DOHH2 (cell line): ENCODE measurements around the gene C15orf61.

Experiments
- H3F3A ChIP-seq: fragments of 200-600 bp; sonication (generic), shearing (Covaris generic); 2 replicates; pipeline ENCODE4 v1.6.0; 2016; ENCODE audit warnings: antibody characterized with exemption, mild to moderate bottlenecking; ENCODE audit not compliant: control insufficient read depth, insufficient read depth
- H3K27ac ChIP-seq: fragments of 200-600 bp; sonication (generic); 2 replicates; pipeline ENCODE4 v1.5.1; 2014; ENCODE audit warnings: low read depth, mild to moderate bottlenecking, low read length, moderate library complexity
- H3K27me3 ChIP-seq: fragments of 200-600 bp; sonication (generic); 2 replicates; pipeline ENCODE4 v1.6.1; 2014; ENCODE audit warnings: mild to moderate bottlenecking, low read length, mixed read lengths; ENCODE audit not compliant: control insufficient read depth
- H3K36me3 ChIP-seq: fragments of 200-600 bp; sonication (generic); 2 replicates; pipeline ENCODE4 v1.6.1; 2014; ENCODE audit warnings: mild to moderate bottlenecking, low read length, moderate library complexity, mixed read lengths; ENCODE audit not compliant: control insufficient read depth
- H3K4me1 ChIP-seq: fragments of 200-600 bp; sonication (generic); 2 replicates; pipeline ENCODE4 v1.6.1; 2014; ENCODE audit warnings: mild to moderate bottlenecking, low read length, mixed read lengths; ENCODE audit not compliant: control insufficient read depth
- H3K4me2 ChIP-seq: fragments of 200-600 bp; sonication (generic); 2 replicates; pipeline ENCODE4 v1.6.0; 2014; ENCODE audit warnings: mild to moderate bottlenecking, low read length, moderate library complexity
- H3K4me3 ChIP-seq: fragments of 200-600 bp; sonication (generic); 2 replicates; pipeline ENCODE4 v1.5.1; 2014; ENCODE audit warnings: mild to moderate bottlenecking, low read length, mixed read lengths
- H3K79me2 ChIP-seq: fragments of 200-600 bp; sonication (generic); 2 replicates; pipeline ENCODE4 v1.6.1; 2014; ENCODE audit warnings: mild to moderate bottlenecking, low read length, mixed read lengths; ENCODE audit not compliant: control insufficient read depth
- H3K9me2 ChIP-seq: fragments of 200-600 bp; sonication (generic); replicated peaks from 2 replicates; pipeline ENCODE4 v1.6.1; 2014; ENCODE audit warnings: mild to moderate bottlenecking, low read length, mixed read lengths; ENCODE audit not compliant: control insufficient read depth
- H3K9me3 ChIP-seq: fragments of 200-600 bp; sonication (generic); 2 replicates; pipeline ENCODE4 v1.6.1; 2014; ENCODE audit warnings: antibody characterized with exemption, low read length, mixed read lengths; ENCODE audit not compliant: control insufficient read depth, insufficient read depth
- H4K20me1 ChIP-seq: fragments of 200-600 bp; sonication (generic); 2 replicates; pipeline ENCODE4 v1.6.0; 2014; ENCODE audit warnings: low read depth, mild to moderate bottlenecking, antibody characterized with exemption, low read length, moderate library complexity; ENCODE audit not compliant: control insufficient read depth, insufficient read depth
- EZH2phosphoT487 ChIP-seq: fragments of 200-600 bp; sonication (generic); IDR thresholded peaks from 2 replicates; pipeline ENCODE4 v1.6.1; 2017; ENCODE audit warnings: borderline replicate concordance, mild to moderate bottlenecking, antibody characterized with exemption, low read length, moderate library complexity, mixed read lengths
- TF ChIP-seq, protein P1 (sequence below): fragments of 200-600 bp; sonication (generic); IDR thresholded peaks from one replicate; pipeline ENCODE4 v1.5.1; 2014; ENCODE audit warnings: antibody characterized with exemption, mild to moderate bottlenecking, low read depth, low read length; ENCODE audit not compliant: poor library complexity, severe bottlenecking

C15orf61 gene

DNA sequence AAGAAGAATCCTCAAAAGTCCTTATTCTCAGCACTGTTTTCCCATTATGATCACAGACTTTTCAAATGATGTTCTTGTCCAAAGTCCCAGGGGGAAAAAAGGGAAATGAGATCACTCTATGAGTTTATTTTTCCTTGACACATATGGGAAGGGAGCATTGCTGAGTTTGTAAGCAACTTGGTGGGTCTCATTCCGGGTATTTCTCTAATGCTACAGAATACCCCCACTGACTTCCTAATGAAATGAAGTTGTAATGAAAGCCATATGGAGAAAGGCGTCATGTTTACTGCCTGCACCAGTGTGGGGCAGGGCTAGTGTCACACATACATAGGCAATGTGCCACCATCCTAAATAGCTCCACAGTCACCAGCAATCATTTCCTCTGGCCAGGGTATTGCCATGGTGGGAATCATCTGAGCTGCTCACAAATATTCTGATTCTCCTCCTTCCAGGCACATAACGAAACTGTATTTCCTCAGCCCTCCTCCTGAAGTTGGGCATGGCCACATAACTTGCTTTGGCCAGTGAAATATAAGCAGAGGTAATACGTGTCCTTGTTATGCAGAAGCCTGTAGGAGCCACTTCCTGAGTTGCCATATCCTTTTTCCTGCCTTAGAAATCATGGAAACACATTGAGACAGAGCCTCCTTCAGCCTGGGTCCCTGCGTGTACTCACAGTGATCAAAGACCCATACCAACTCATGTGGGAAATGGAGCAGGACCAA lies 41.0 kb upstream of the C15orf61 start:
- no peaks in the 10 kb centered on the region for H4K20me1 ChIP-seq
- no peaks in the 10 kb centered on the region for H3K9me2 ChIP-seq
- no peak for TF ChIP-seq EZH2phosphoT487
- TF ChIP-seq, protein P1, sequence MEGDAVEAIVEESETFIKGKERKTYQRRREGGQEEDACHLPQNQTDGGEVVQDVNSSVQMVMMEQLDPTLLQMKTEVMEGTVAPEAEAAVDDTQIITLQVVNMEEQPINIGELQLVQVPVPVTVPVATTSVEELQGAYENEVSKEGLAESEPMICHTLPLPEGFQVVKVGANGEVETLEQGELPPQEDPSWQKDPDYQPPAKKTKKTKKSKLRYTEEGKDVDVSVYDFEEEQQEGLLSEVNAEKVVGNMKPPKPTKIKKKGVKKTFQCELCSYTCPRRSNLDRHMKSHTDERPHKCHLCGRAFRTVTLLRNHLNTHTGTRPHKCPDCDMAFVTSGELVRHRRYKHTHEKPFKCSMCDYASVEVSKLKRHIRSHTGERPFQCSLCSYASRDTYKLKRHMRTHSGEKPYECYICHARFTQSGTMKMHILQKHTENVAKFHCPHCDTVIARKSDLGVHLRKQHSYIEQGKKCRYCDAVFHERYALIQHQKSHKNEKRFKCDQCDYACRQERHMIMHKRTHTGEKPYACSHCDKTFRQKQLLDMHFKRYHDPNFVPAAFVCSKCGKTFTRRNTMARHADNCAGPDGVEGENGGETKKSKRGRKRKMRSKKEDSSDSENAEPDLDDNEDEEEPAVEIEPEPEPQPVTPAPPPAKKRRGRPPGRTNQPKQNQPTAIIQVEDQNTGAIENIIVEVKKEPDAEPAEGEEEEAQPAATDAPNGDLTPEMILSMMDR = no peak
- H3K36me3 ChIP-seq = no peaks in the 10 kb centered on the region
- H3K4me1 ChIP-seq = no peaks in the 10 kb centered on the region
- H3K27ac ChIP-seq = no peak overlapping the region
- H3K79me2 ChIP-seq = no peaks in the 10 kb centered on the region
- no peak overlapping the region for H3K4me3 ChIP-seq
- no peaks in the 10 kb centered on the region for H3K9me3 ChIP-seq
- H3K27me3 ChIP-seq = no peaks in the 10 kb centered on the region
- H3K4me2 ChIP-seq = no peak overlapping the region
- H3F3A ChIP-seq = no peaks in the 10 kb centered on the region

DNA sequence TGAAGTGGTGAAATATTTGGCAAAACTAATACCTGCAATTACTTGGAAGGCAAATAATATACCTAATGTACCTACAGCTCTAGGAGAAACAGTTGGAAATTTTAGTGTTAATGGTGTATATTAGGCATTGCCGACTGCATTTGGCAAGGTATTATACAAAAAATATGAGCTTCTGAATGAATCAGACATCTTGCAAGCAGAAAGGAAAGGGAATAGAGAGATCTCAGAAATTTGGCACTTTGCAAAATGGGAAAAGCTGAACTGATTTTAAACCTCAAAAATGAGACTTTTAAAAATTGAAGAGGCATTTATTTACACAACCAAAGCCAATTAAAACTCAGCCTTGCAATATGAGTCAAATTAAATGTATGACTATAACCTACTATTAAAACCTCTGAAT lies 40.2 kb upstream of the C15orf61 start:
- no peaks in the 10 kb centered on the region for H3K79me2 ChIP-seq

DNA sequence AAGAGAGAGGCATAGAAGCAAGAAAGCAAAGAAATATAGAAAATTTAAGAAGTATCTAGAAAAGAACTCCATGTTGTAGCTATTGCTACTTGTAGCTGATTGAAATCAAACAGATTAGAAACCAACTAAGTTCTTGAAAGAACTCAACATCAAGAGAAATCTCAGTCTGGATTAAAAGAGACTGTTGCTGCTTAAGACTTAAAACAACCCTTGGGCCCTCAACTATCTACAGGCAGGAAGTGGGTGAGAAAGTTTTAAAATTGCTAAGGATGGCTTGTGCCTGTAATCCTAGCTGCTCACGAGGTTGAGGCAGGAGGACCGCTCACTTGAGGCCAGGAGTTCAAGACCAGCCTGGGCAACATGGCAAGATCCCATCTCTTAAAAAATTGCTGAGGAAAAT lies 39.3 kb upstream of the C15orf61 start:
- no peak overlapping the region for H3K27ac ChIP-seq
- no peak overlapping the region for H3K4me3 ChIP-seq
- H3K9me2 ChIP-seq = no peaks in the 10 kb centered on the region
- TF ChIP-seq EZH2phosphoT487 = no peak
- H4K20me1 ChIP-seq = no peaks in the 10 kb centered on the region
- H3K79me2 ChIP-seq = no peaks in the 10 kb centered on the region
- H3K36me3 ChIP-seq = no peaks in the 10 kb centered on the region
- H3F3A ChIP-seq = no peaks in the 10 kb centered on the region
- H3K27me3 ChIP-seq = no peaks in the 10 kb centered on the region
- H3K4me1 ChIP-seq = no peaks in the 10 kb centered on the region
- H3K9me3 ChIP-seq = no peaks in the 10 kb centered on the region
- no peak overlapping the region for H3K4me2 ChIP-seq

More for the DNA sequence above, 40.2 kb upstream of the C15orf61 start:
- Histone ChIP-seq H3K27ac (no peak overlapping the region), H3K9me3 (no peaks in the 10 kb centered on the region), H3K9me2 (no peaks in the 10 kb centered on the region), H3K4me3 (no peak overlapping the region), H3K27me3 (no peaks in the 10 kb centered on the region), H4K20me1 (no peaks in the 10 kb centered on the region), H3F3A (no peaks in the 10 kb centered on the region), H3K4me2 (no peak overlapping the region), H3K4me1 (no peaks in the 10 kb centered on the region), H3K36me3 (no peaks in the 10 kb centered on the region)
- TF ChIP-seq, protein P1 = no peak
- TF ChIP-seq EZH2phosphoT487 = no peak

DNA sequence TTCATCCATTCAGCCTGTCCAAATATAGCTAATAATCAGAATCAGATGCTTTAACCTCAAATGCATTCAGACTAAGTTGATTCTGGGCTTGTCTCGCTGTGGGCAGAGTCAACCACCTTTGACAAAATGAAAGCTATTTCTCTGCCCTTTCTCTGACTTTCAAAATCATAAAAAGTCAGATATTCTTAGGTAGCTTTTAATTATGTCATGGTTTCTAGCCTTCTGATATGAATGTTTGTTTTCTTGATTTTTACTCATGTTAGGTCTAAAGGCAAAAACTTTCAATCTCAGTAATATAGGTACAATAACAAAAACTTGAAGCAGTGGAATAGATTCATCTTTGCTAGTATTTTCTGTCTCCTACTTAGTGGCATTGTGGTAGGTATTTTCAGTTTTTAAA lies 25.3 kb upstream of the C15orf61 start:
- TF ChIP-seq, protein P1 = no peak
- no peak for TF ChIP-seq EZH2phosphoT487
- H3K9me3 ChIP-seq = no peaks in the 10 kb centered on the region

More for the DNA sequence above, 25.3 kb upstream of the C15orf61 start:
- Histone ChIP-seq H3K36me3 (no peaks in the 10 kb centered on the region), H3K27ac (no peak overlapping the region), H3F3A (no peaks in the 10 kb centered on the region), H4K20me1 (no peaks in the 10 kb centered on the region), H3K9me2 (no peaks in the 10 kb centered on the region), H3K4me2 (no peak overlapping the region), H3K4me3 (no peak overlapping the region), H3K4me1 (no peaks in the 10 kb centered on the region), H3K27me3 (no peaks in the 10 kb centered on the region), H3K79me2 (no peaks in the 10 kb centered on the region)
